HG03432 (cell line): ENCODE results near the gene RPL26.
"Not testable (repeated sequence)": the region's sequence is repeated elsewhere in the genome, so short reads cannot be mapped to it uniquely, and the experiment has no call there.

Experiments used
- ATAC-seq: cut with Tn5 transposase; IDR thresholded peaks from one replicate; pipeline ENCODE4 v1.9.1; 2021; ENCODE audit warnings: mild to moderate bottlenecking, moderate library complexity; ENCODE audit not compliant: unreplicated experiment

RPL26 gene

DNA sequence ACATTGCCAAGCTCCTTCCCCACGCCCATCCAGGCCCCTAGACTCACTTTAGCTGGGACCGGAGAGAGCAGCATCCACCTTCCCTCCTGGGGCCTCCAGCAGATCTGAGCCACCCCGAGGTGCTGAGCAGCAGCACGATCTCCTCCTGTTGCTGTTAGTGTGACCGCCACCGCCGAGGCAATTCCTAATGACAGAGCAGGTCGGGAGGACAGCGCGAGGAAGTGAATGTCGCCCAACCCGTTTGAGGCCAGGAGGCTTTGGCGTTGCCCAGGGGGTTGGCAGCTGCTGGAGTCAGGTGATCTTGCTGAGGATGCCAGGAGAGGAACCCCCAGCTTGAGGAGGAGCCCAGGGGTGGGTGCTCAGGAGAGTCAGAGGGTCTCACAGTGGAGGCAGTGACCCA is 14.6 kb upstream of the RPL26 start, which contains the start of gene RNF222:
TSS of gene RNF222 (minus strand) at position 192 of the 400 bp plus-strand sequence. CDS start 4,366 bp downstream, outside the sequence.
- no peak for ATAC-seq

DNA sequence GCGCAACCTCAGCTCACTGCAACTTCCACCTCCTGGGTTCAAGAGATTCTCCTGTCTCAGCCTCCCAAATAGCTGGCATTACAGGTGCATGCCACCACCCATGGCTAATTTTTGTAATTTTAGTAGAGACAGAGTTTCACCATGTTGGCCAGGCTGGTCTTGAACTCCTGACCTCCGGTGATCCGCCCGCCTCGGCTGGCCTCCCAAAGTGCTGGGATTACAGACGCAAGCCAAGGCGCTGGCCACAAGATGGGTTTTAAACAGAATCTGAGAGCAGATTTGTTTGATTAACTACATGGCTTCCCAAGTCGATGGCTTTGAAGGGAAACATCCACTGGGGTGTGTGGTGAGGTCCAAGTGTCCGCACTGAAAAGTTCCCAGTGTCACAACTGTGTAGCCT is 11.5 kb upstream of the RPL26 start:
- ATAC-seq, result not testable (repeated sequence)

- no peak for ATAC-seq
Measured at GRCh38 chr17:8393470-8394231, 10.7 kb upstream of the RPL26 start.

DNA sequence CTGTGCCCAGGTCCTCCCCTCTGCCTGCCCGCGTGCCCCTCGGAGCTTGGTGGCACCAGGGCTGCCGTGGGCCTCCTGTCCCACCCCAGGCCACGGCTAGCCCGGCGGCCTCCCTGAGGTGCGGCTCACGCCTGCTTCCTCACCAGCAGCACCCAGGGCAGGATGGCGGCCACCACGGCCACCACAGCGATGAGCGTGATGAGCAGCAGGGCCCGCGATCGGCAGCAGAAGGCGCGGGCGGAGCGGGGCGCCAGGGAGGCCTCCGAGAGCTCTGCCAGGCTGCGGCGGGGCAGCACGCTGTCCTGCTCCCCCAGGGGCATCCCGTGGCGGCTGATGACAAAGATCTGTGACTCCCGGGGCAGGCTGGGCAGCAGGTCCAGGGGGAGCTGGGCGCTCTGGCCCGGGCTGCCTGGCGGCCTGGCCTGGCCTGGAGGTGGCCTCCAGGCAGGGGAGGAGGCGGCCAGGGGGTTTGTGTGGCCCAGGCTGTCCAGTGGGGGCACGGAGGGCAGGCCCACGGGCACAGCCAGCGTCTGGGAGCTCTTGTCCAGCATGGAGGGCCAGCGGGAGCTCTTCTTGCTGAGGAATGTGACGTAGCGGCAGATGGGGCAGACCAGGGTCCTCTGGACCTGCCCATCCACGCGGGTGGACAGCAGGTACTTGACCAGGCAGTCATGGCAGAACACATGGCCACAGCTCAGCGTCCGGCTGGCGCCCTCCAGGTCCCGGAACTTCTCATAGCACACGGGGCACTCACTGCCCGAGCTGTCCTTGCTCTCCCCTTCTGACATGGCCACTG is 9.9 kb upstream of the RPL26 start:
- no peak for ATAC-seq

DNA sequence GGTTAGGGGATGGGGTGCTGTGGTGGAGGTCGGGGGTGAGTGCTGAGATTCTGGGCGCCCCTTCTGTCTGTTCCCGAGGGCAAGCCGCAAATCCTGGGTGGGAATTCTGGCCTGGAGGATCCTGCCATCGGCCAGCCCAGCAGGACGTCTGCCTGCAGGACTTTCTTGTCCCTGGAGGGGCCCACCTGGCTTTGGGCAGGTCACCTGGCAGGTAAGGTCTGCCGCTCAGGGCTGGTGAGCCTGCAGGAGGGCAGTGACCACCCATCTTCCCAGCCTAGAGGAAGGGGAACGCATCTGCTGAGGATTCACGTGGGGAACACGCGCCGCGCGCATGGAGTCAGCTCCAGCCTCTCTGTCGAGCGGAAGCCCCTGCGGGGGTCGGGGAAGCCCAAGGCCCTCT is 9.3 kb upstream of the RPL26 start:
- ATAC-seq, result no peak

DNA sequence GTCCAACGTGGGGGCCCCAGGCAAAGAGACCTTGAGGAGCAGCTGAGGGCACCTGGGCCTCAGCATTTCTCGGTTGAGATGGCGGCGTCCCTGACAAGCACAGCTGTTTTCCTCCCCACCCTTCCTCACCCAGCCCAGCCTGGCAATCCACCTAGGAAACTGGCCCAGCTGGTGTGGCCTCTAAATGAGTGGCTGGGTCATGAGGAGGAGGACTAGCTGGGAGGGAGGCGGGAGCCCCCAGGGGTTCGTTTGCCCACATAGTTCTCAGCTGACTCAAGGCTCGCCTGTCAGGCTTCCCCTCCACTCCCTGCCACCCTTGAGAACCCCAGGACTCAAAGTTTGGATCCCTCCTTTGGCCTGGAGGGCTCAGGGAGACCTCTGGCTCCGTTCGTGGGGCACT is 8.7 kb upstream of the RPL26 start:
- no peak for ATAC-seq

DNA sequence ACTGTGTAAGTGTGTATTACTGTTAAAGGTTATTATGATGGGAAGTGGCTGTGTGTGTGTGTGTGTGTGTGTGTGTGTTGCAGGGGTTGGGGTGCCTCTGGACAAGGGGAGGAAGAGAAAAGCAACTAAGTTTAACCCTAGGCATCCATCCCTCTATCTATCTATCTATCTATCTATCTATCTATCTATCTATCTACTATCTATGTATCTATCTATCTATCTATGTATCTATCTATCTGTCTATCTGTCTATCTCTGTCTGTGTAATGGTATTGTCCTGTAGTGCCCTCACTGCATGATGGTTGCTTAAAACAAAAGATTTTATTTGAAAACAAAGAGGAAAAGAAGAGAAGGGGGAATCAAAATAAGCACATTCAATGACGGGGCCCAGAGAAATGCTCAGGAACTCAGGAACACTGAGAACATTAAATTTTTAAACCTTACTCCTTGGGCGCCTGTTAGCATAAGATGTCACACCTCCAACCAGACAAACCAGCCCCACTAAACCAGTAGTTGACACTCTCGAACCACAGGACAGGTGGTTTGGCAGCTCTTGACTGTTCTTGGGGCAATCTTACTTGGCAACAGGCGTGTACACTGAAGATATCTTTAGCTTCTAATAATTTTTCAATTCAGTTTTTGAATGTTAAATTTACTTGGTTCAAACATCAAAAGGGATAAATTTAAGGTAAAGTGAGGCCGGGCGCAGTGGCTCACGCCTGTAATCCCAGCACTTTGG is 5.1 kb upstream of the RPL26 start:
- no peak for ATAC-seq

- no peak for ATAC-seq
Measured at GRCh38 chr17:8386841-8387240, 3.8 kb upstream of the RPL26 start.

GRCh38 chr17:8384801-8385378 is 1.9 kb upstream of the RPL26 start:
- no peak for ATAC-seq

GRCh38 chr17:8382880-8383142 is 182 bp downstream of the RPL26 start:
- peak; percentile 1 for ATAC-seq

GRCh38 chr17:8382052-8382879 is 727 bp downstream of the RPL26 start:
- no peak for ATAC-seq

DNA sequence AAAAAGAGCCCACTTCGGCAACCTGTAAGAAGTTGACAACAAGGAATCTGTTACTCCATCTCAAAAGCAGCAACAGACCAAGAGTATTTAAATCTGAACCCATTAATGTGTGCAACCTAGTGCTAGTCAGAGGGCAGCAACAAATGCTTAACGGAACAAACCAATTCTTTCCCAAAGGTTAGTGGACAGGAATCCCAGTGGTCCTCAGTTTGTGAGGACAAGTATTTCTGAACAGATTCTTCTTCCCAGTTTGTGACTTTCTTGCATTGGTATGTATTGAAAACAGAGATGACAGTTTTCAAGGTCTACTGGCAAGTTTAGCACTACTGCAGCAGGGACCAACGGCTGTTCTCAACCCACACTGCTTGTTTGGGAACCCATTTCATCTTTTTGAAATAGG is 2.9 kb downstream of the RPL26 start:
- no peak for ATAC-seq

DNA sequence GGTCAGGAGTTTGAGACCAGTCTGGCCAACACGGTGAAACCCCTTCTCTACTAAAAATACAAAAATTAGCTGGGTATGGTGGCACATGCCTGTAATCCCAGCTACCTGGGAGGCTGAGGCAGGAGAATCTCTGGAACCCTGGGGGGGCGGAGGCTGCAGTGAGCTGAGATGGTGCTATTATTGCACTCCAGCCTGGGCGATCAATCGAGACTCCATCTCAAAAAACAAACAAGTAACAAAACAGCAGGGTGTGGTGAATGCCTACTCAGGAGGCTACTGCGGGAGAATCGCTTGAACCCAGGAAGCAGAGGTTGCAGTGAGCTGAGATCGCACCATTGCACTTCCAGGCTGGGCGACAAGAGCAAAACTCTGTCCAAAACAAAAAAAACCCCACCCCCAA is 4.9 kb downstream of the RPL26 start:
- ATAC-seq, result not testable (repeated sequence)

DNA sequence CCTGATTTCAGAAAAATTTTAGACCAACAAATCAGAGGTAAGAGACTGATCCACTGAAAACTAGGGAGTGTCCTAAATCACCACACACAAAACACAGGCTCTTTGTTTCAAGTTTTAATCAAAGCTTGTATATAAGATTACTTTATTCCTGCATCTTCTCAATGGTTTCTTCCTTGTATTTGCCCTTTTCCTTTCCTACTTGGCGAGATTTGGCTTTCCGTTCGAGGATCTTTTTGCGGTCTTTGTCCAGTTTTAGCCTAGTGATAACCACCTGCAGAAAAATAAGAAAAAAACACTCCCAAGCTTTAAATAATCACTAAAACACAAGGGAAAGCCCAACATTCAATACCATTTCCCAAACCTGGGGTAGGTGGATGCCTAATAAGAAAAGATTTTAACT is 5.6 kb downstream of the RPL26 start:
- ATAC-seq, result no peak

DNA sequence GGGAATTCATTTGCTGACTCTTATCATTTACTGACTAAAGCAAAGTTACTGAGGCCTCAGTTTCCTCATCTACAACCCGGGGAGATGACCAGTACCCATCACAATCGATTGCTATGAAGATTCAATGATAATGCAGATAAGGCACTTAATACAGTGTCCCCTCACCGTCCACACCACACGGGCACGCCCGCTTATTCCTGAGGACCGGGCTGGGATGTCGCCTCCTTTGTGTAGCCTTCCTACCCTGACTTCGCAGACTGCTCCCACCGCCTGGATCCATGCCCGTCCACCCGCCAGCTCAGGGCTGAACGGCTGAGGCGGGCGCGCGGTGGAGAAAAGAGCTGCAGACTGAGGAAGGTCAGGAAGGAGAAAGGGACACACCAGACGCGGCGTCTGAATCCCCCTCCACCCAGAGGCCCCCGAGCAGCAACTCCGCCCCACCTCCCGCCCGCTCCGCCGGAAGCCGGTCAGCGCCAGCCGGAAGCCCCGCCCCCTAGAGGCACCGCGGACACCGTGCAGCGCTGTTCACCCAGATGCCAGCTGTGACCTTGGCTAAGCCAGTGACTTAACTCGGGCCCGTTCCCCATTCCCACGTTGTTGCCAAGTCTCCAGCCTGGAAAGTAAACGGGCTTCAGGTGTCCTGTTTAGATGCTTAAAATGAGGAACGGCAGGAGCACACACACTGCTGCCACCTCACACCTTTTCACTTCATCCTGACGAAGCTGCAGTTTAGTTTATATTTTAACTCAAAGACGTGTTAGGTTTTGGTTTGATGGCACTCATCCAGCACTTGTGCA is 6.5 kb downstream of the RPL26 start, which contains the start of gene KRABD2:
TSS of gene KRABD2 (minus strand) at position 434 of the 797 bp plus-strand sequence.
- peak; percentile 95 for ATAC-seq

GRCh38 chr17:8375738-8376259 is 7.2 kb downstream of the RPL26 start:
- ATAC-seq, result no peak

DNA sequence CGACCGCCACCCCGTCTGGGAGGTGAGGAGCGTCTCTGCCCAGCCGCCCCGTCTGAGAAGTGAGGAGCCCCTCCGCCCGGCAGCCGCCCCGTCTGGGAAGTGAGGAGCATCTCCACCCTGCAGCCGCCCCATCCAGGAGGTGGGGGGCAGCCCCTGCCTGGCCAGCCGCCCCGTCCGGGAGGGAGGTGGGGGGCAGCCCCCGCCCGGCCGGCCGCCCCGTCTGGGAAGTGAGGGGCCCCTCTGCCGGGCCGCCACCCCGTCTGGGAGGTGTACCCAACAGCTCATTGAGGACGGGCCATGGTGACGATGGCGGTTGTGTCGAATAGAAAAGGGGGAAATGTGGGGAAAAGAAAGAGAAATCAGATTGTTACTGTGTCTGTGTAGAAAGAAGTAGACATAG is 9.1 kb downstream of the RPL26 start:
- not testable (repeated sequence) for ATAC-seq

DNA sequence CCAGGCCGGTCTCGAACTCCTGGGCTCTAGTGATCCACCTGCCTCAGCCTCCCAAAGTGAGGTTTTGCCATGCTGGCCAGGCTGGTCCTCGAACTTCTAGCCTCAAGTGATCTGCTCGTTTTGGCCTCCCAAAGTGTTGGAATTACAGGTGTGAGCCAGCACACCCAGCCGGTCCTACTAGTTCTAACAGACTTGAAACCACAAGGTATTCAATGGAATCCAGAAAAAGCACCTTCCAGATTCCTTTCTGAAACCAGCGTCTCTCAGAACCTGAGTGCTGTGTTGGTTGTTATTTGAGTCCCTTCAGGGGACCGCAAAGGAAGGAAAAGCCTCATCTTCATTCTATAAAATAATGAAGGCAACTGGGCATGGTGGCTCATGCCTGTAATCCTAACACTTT is 10.6 kb downstream of the RPL26 start:
- no peak for ATAC-seq

- no peak for ATAC-seq
Measured at GRCh38 chr17:8371786-8372185, 11.2 kb downstream of the RPL26 start.
